Measurements from ENCODE around the gene WDR90. TPM values are rescaled to one million over a fixed set of nuclear protein-coding genes. Genes with fewer than 3 reads are reported as not detected.
"Not testable (repeated sequence)": the region's sequence is repeated elsewhere in the genome, so short reads cannot be mapped to it uniquely, and the experiment has no call there.

WDR90 gene
- total RNA-seq, 2 donors from 2014 or later, result 49.7 to 130 TPM

GRCh38 chr16:708959-709358 is 59.8 kb downstream of the WDR90 start:
- Mint-ChIP-seq H3K9me3 (no peaks in the 10 kb centered on the region), H3K27ac (no peak overlapping the region), H3K4me1 (ENCODE audit: low read depth in 2 of 2) (peaks cover 0 to 3% of the 10 kb centered on the region in 2 donors), H3K4me3 (no peak overlapping the region), H3K36me3 (no peaks in the 10 kb centered on the region), H3K27me3 (peaks cover 0 to 13% of the 10 kb centered on the region in 2 donors)
- DNase-seq (ENCODE audit: low spot score) (no peak), ATAC-seq (no peak)

GRCh38 chr16:709566-710499 is 60.7 kb downstream of the WDR90 start:
- no peak overlapping the region for H3K4me3 Mint-ChIP-seq
- H3K4me1 Mint-ChIP-seq (ENCODE audit: low read depth in 2 of 2), result peaks cover 0 to 3% of the 10 kb centered on the region in 2 donors
- peaks cover 0 to 11% of the 10 kb centered on the region in 2 donors for H3K27me3 Mint-ChIP-seq
- ATAC-seq, result no peak
- H3K27ac Mint-ChIP-seq, result no peak overlapping the region
- DNase-seq (ENCODE audit: low spot score), result no peak
- no peaks in the 10 kb centered on the region for H3K9me3 Mint-ChIP-seq
- H3K36me3 Mint-ChIP-seq, result no peaks in the 10 kb centered on the region

GRCh38 chr16:710500-711075 is 61.4 kb downstream of the WDR90 start:
- Mint-ChIP-seq H3K27ac (no peak overlapping the region), H3K4me3 (no peak overlapping the region), H3K27me3 (peaks cover 0 to 11% of the 10 kb centered on the region in 2 donors), H3K4me1 (ENCODE audit: low read depth in 2 of 2) (peaks cover 0 to 3% of the 10 kb centered on the region in 2 donors), H3K9me3 (no peaks in the 10 kb centered on the region), H3K36me3 (no peaks in the 10 kb centered on the region)
- no peak for DNase-seq (ENCODE audit: low spot score)
- no peak for ATAC-seq

GRCh38 chr16:711084-711483 is 61.9 kb downstream of the WDR90 start:
- Mint-ChIP-seq H3K27ac (no peak overlapping the region), H3K9me3 (no peaks in the 10 kb centered on the region), H3K36me3 (no peaks in the 10 kb centered on the region), H3K4me3 (no peak overlapping the region), H3K4me1 (ENCODE audit: low read depth in 2 of 2) (peaks cover 0 to 3% of the 10 kb centered on the region in 2 donors), H3K27me3 (peaks cover 0 to 11% of the 10 kb centered on the region in 2 donors)
- DNase-seq (ENCODE audit: low spot score) (no peak), ATAC-seq (no peak)

GRCh38 chr16:711548-712320 is 62.6 kb downstream of the WDR90 start:
- no peak overlapping the region for H3K4me3 Mint-ChIP-seq
- H3K27me3 Mint-ChIP-seq, result peaks cover 0 to 11% of the 10 kb centered on the region in 2 donors
- DNase-seq (ENCODE audit: low spot score), result peak; percentile 83
- peak; percentile 71 to 75 for ATAC-seq
- H3K36me3 Mint-ChIP-seq, result no peaks in the 10 kb centered on the region
- no peak overlapping the region for H3K27ac Mint-ChIP-seq
- peaks cover 0 to 3% of the 10 kb centered on the region in 2 donors for H3K4me1 Mint-ChIP-seq (ENCODE audit: low read depth in 2 of 2)
- no peaks in the 10 kb centered on the region for H3K9me3 Mint-ChIP-seq

GRCh38 chr16:712740-713250 is 63.6 kb downstream of the WDR90 start:
- not testable (repeated sequence) for H3K27ac Mint-ChIP-seq; H3K4me1 Mint-ChIP-seq (ENCODE audit: low read depth in 2 of 2); DNase-seq (ENCODE audit: low spot score); H3K36me3 Mint-ChIP-seq; H3K27me3 Mint-ChIP-seq; ATAC-seq; H3K9me3 Mint-ChIP-seq; H3K4me3 Mint-ChIP-seq

- Mint-ChIP-seq H3K4me3 (no peak overlapping the region), H3K9me3 (no peaks in the 10 kb centered on the region), H3K4me1 (ENCODE audit: low read depth in 2 of 2) (peaks cover 0 to 7% of the 10 kb centered on the region in 2 donors), H3K27me3 (peaks cover 0 to 3% of the 10 kb centered on the region in 2 donors), H3K27ac (no peak overlapping the region), H3K36me3 (no peaks in the 10 kb centered on the region)
- DNase-seq (ENCODE audit: low spot score), result no peak
- ATAC-seq, result no peak
Measured at GRCh38 chr16:714079-714478, 64.9 kb downstream of the WDR90 start.

- Mint-ChIP-seq H3K36me3 (no peaks in the 10 kb centered on the region), H3K27ac (no peak within 1 kb of the TSS), H3K4me3 (peak within 1 kb of the TSS; percentile 30), H3K9me3 (no peaks in the 10 kb centered on the region), H3K27me3 (peaks cover 0 to 3% of the 10 kb centered on the region in 2 donors), H3K4me1 (ENCODE audit: low read depth in 2 of 2) (peaks cover 0 to 11% of the 10 kb centered on the region in 2 donors)
- ATAC-seq, result peak; percentile 92 to 96
- DNase-seq (ENCODE audit: low spot score), result peak; percentile 94
Measured at GRCh38 chr16:714558-715476, 65.7 kb downstream of the WDR90 start, which contains the start of gene METRN. TSS of gene METRN (plus strand) at chr16:715118. CDS start at chr16:715290, 172 bp downstream.

GRCh38 chr16:715477-716199 is 66.5 kb downstream of the WDR90 start:
- peaks cover 0 to 16% of the 10 kb centered on the region in 2 donors for H3K4me1 Mint-ChIP-seq (ENCODE audit: low read depth in 2 of 2)

GRCh38 chr16:716200-716568 is 67.0 kb downstream of the WDR90 start:
- no peak for ATAC-seq
- Mint-ChIP-seq H3K27me3 (peaks cover 0 to 3% of the 10 kb centered on the region in 2 donors), H3K27ac (no peak overlapping the region), H3K36me3 (no peaks in the 10 kb centered on the region), H3K4me3 (peak overlapping the region; percentile 30), H3K9me3 (no peaks in the 10 kb centered on the region), H3K4me1 (ENCODE audit: low read depth in 2 of 2) (peaks cover 0 to 16% of the 10 kb centered on the region in 2 donors)
- DNase-seq (ENCODE audit: low spot score), result no peak

More at GRCh38 chr16:715477-716199, 66.5 kb downstream of the WDR90 start:
- no peaks in the 10 kb centered on the region for H3K36me3 Mint-ChIP-seq
- peaks cover 0 to 3% of the 10 kb centered on the region in 2 donors for H3K27me3 Mint-ChIP-seq
- peak overlapping the region; percentile 30 for H3K4me3 Mint-ChIP-seq
- no peaks in the 10 kb centered on the region for H3K9me3 Mint-ChIP-seq
- H3K27ac Mint-ChIP-seq, result no peak overlapping the region
- DNase-seq (ENCODE audit: low spot score), result no peak
- ATAC-seq, result peak; percentile 34

GRCh38 chr16:716768-717325 is 67.7 kb downstream of the WDR90 start:
- Mint-ChIP-seq H3K36me3 (no peaks in the 10 kb centered on the region), H3K27ac (no peak overlapping the region), H3K9me3 (no peaks in the 10 kb centered on the region), H3K27me3 (peaks cover 0 to 3% of the 10 kb centered on the region in 2 donors), H3K4me1 (ENCODE audit: low read depth in 2 of 2) (peaks cover 0 to 16% of the 10 kb centered on the region in 2 donors), H3K4me3 (peak overlapping the region; percentile 30)
- DNase-seq (ENCODE audit: low spot score), result no peak
- no peak for ATAC-seq
